Sigmoid colon (tissue), 4 donors: ENCODE measurements around the gene PPT2.

Experiments
- CTCF ChIP-seq, 4 experiments: fragments of 450-650 bp in 3 of 4; fragments of 200-600 bp in 1 of 4; IDR thresholded peaks; one replicate each; pipeline ENCODE4 v1.5.1; 2016 to 2019; ENCODE audit warnings: antibody characterized with exemption in 4 of 4, mild to moderate bottlenecking in 3 of 4, moderate library complexity in 2 of 4
- EP300 ChIP-seq, 4 donors: sonication (generic); formaldehyde crosslinking; IDR thresholded peaks; one replicate each; pipeline ENCODE4 v1.6.1; 2017; ENCODE audit warnings: antibody characterized with exemption in 4 of 4
- POLR2A ChIP-seq, 2 donors: fragments of 450-650 bp; IDR thresholded peaks; one replicate each; pipeline ENCODE4 v1.6.1; 2016; ENCODE audit warnings: antibody characterized with exemption in 2 of 2, mild to moderate bottlenecking in 2 of 2, moderate library complexity in 2 of 2
- POLR2AphosphoS5 ChIP-seq, 4 donors: sonication (generic); formaldehyde crosslinking; IDR thresholded peaks; one replicate each; pipeline ENCODE4 v1.6.1; 2017; ENCODE audit warnings: antibody characterized with exemption in 4 of 4

- no peak for TF ChIP-seq POLR2A (IDR thresholded peaks at IDR 0.05)
- TF ChIP-seq CTCF (IDR thresholded peaks at IDR 0.05): no peak
- no peak for TF ChIP-seq EP300 (IDR thresholded peaks at IDR 0.05)
- no peak for TF ChIP-seq POLR2AphosphoS5 (IDR thresholded peaks at IDR 0.05)
These were observed 37.2 kb downstream of the PPT2 start for GRCh38 chr6:32190911-32191677.
